HFFc6 (cell line): ENCODE measurements around the gene SHTN1. TPM values are rescaled to one million over a fixed set of nuclear protein-coding genes. Genes with fewer than 3 reads are reported as not detected.

Experiments
- DNase-seq: peaks from one replicate; pipeline ENCODE4 v3.0.0-alpha.2; 2018
- H3K27ac Mint-ChIP-seq: 2 replicates; pipeline ENCODE4 v1.8.0; 2020; ENCODE audit warnings: mild to moderate bottlenecking, mixed read lengths
- H3K27me3 Mint-ChIP-seq: 2 replicates; pipeline ENCODE4 v1.8.0; 2021; ENCODE audit warnings: mild to moderate bottlenecking, moderate library complexity, mixed read lengths; ENCODE audit not compliant: insufficient read depth
- H3K36me3 Mint-ChIP-seq: 2 replicates; pipeline ENCODE4 v1.8.0; 2021; ENCODE audit warnings: low read depth, mixed read lengths
- H3K4me1 Mint-ChIP-seq: 2 replicates; pipeline ENCODE4 v1.8.0; 2020; ENCODE audit warnings: low read depth, mixed read lengths
- H3K4me3 Mint-ChIP-seq: 2 replicates; pipeline ENCODE4 v1.8.0; 2020; ENCODE audit warnings: mild to moderate bottlenecking, moderate library complexity, mixed read lengths
- H3K9me3 Mint-ChIP-seq: 2 replicates; pipeline ENCODE4 v1.8.0; 2020; ENCODE audit warnings: mild to moderate bottlenecking, mixed read lengths
- total RNA-seq, 6 experiments: library from RNA; stranded (reverse); fragmentation: NEBNext Ultra II Directional; extraction: Animal tissue kit (Norgen Biotek cat#: 25700); gene quantifications; 2 replicates in 1 of 6; 3 replicates in 5 of 6; pipeline ENCODE4 v1.2.3, GENCODE V29; 2021
- TF ChIP-seq, protein P1 (sequence below): fragments of 200-600 bp; sonication (generic); IDR thresholded peaks from 2 replicates; pipeline ENCODE4 v1.5.0; 2021; ENCODE audit warnings: antibody characterized with exemption, mild to moderate bottlenecking

The SHTN1 gene
- total RNA-seq, 6 experiments from 2014 or later: 3.4 to 6.2 (median 5.2) TPM

DNA sequence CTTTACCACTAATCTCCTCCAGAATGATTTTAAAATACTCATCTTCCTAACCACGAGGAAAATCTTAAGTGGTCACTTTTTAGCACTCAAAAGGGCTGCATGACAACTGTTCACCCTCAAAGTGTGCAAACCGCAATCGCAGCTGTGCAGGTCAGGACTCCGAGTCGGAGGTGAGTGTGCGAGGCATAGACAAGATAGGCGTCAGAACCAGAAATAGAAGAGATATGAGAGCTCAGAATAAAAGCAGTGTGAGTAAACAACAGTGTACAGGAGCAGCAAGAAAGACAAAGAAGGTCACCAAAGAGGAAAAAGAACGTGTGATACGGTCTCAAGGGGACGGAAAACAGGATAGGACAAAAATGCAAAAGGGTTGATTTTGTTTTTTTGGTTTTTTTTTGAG, 173.2 kb downstream of the SHTN1 start:
- Mint-ChIP-seq H3K9me3 (no peaks in the 10 kb centered on the region), H3K27ac (no peak overlapping the region), H3K27me3 (peaks cover 20% of the 10 kb centered on the region), H3K4me1 (peaks cover 2% of the 10 kb centered on the region; the same call in 1 of the 2 replicates), H3K4me3 (no peak overlapping the region), H3K36me3 (no peaks in the 10 kb centered on the region)
- TF ChIP-seq, protein P1, sequence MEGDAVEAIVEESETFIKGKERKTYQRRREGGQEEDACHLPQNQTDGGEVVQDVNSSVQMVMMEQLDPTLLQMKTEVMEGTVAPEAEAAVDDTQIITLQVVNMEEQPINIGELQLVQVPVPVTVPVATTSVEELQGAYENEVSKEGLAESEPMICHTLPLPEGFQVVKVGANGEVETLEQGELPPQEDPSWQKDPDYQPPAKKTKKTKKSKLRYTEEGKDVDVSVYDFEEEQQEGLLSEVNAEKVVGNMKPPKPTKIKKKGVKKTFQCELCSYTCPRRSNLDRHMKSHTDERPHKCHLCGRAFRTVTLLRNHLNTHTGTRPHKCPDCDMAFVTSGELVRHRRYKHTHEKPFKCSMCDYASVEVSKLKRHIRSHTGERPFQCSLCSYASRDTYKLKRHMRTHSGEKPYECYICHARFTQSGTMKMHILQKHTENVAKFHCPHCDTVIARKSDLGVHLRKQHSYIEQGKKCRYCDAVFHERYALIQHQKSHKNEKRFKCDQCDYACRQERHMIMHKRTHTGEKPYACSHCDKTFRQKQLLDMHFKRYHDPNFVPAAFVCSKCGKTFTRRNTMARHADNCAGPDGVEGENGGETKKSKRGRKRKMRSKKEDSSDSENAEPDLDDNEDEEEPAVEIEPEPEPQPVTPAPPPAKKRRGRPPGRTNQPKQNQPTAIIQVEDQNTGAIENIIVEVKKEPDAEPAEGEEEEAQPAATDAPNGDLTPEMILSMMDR: no peak
- DNase-seq: no peak

Other genes starting within 250 kb of the SHTN1 start
- not detected for gene ENO4, start 155.7 kb downstream of the SHTN1 start, total RNA-seq
- gene VAX1, start 133.1 kb upstream of the SHTN1 start, total RNA-seq: not detected
- not detected for gene KCNK18, start 192.3 kb upstream of the SHTN1 start, total RNA-seq
- gene SLC18A2, start 235.9 kb upstream of the SHTN1 start, total RNA-seq: not detected